Lung (tissue), 12 donors: ENCODE measurements around the gene C10orf105. TPM values are rescaled to one million over a fixed set of nuclear protein-coding genes. Genes with fewer than 3 reads are reported as not detected.

Experiments used
- ATAC-seq: fragments of 200-7000 bp; cut with Tn5 transposase; one replicate; pipeline ENCODE4 v1.9.1; 2020; ENCODE audit warnings: moderate number of reproducible peaks; ENCODE audit not compliant: insufficient read depth, low FRiP score
- DNase-seq, 3 donors: peaks; one replicate each; pipeline ENCODE4 v3.0.0-alpha.2; 2013 to 2017
- H3K27ac ChIP-seq, 2 donors: one replicate each; pipeline ENCODE4 v1.5.1; 2013; ENCODE audit warnings: mild to moderate bottlenecking in 2 of 2, moderate library complexity in 2 of 2, control low read depth in 1 of 2, inconsistent platforms in 1 of 2, low read depth in 1 of 2, low read length in 1 of 2
- H3K27me3 ChIP-seq, 3 donors: one replicate each; pipeline ENCODE4 v1.5.1; 2013; ENCODE audit warnings: low read length in 2 of 3; ENCODE audit not compliant: control insufficient read depth in 3 of 3, insufficient read depth in 3 of 3
- H3K36me3 ChIP-seq, 4 donors: one replicate each; pipeline ENCODE4 v1.5.1; 2013; ENCODE audit warnings: low read length in 4 of 4, mild to moderate bottlenecking in 1 of 4, moderate library complexity in 1 of 4; ENCODE audit not compliant: control insufficient read depth in 4 of 4, insufficient read depth in 4 of 4
- H3K4me1 ChIP-seq, 5 donors: one replicate each; pipeline ENCODE4 v1.5.1; 2013; ENCODE audit warnings: low read length in 5 of 5, mild to moderate bottlenecking in 2 of 5, moderate library complexity in 1 of 5; ENCODE audit not compliant: control insufficient read depth in 5 of 5, insufficient read depth in 5 of 5
- H3K4me3 ChIP-seq: one replicate; pipeline ENCODE4 v1.5.1; 2013; ENCODE audit warnings: mild to moderate bottlenecking, control low read depth, moderate library complexity
- H3K9ac ChIP-seq, 2 donors: one replicate each; pipeline ENCODE4 v1.5.1; 2013; ENCODE audit warnings: low read length in 2 of 2, control low read depth in 1 of 2; ENCODE audit not compliant: insufficient read depth in 1 of 2
- H3K9me3 ChIP-seq, 4 donors: one replicate each; pipeline ENCODE4 v1.5.1; 2013; ENCODE audit warnings: low read length in 3 of 4, mild to moderate bottlenecking in 1 of 4, moderate library complexity in 1 of 4; ENCODE audit not compliant: control insufficient read depth in 4 of 4, insufficient read depth in 3 of 4
- CTCF ChIP-seq: IDR thresholded peaks from 2 replicates; pipeline ENCODE4 v1.5.1; 2012; ENCODE audit warnings: mild to moderate bottlenecking; ENCODE audit errors: control extremely low read depth, extremely low read depth
- WGBS, 2 donors: extraction: QIAGEN DNeasy Blood & Tissue Kit; methylation state at CpG; one replicate each; pipeline ENCODE4 v1.1.7; 2013; 5-methylcytosine and 5-hydroxymethylcytosine counted together
- polyA plus RNA-seq, 2 donors: library from polyadenylated mRNA; stranded (reverse); fragments of 200-250 nt; gene quantifications; one replicate each; pipeline ENCODE4 v1.2.1, GENCODE V29; 2013
- total RNA-seq, 2 donors: library from RNA; depleted of rRNA in 1 of 2; stranded (reverse); fragments of >200 nt in 1 of 2; gene quantifications; one replicate each; pipeline ENCODE4 v1.2.1, GENCODE V29; 2014 to 2021
- donor health status: control.
- donor health status: control.
- donor health status: Bipolar disorder and iron deficiency.
- donor health status: healthy.
- donor health status: DM: yes; HTN: yes; CAD: no.

The C10orf105 gene
- total and polyA plus RNA-seq, 4 donors = 0.14 to 0.58 (median 0.27) TPM

DNA sequence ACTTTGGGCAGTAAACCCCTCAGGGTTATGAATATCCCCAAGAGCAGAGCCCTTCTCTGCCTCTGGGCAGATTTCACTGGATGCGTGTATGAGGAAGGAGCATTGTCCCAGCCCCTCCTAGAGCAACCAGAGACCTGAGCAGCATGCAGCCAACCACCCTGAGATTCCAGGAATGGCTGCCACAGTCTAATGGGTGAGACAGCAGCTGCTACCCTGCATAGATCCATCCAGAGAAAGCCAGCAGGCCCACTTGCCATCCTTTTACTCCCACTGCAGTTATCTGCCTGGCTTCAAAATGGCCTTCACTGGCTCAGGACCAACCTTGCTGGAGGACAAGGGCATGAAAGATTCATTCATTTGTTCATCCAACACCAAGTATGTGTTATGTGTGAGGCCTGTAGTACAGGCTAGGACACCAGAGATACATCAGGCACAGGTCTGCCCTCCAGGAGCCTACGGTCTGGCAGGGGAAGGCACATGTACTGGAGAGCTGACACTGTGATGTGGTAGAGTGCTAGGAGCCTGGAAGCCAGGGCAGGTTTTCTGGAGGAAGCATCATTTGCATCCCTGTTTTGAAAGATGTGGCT, 26.2 kb upstream of the C10orf105 start:
- ATAC-seq (no peak), DNase-seq (no peak)
- H3K9me3 ChIP-seq = peaks cover 0 to 5% (median 0%) of the 10 kb centered on the region in 4 donors
- TF ChIP-seq CTCF = no peak
- H3K36me3 ChIP-seq = peaks cover 0 to 11% (median 0%) of the 10 kb centered on the region in 4 donors
- no peak overlapping the region for H3K4me3 ChIP-seq
- no peak overlapping the region for H3K9ac ChIP-seq
- no peaks in the 10 kb centered on the region for H3K27me3 ChIP-seq
- WGBS, 2 donors = 74 to 88% methylated on average over 2 of the region's 2 CpGs
- H3K4me1 ChIP-seq = peaks cover 15 to 47% (median 17%) of the 10 kb centered on the region in 5 donors
- H3K27ac ChIP-seq = peak overlapping the region in 1 of 2 donors; percentile 90

GRCh38 chr10:71744897-71745663, 25.5 kb upstream of the C10orf105 start:
- WGBS, 2 donors = 87 to 92% methylated on average over 8 of the region's 8 CpGs
- ATAC-seq = no peak
- H3K27ac ChIP-seq = peak overlapping the region in 1 of 2 donors; percentile 37
- H3K9me3 ChIP-seq = peaks cover 0 to 5% (median 0%) of the 10 kb centered on the region in 4 donors
- no peak overlapping the region for H3K9ac ChIP-seq
- H3K27me3 ChIP-seq = no peaks in the 10 kb centered on the region
- peaks cover 0 to 5% (median 0%) of the 10 kb centered on the region in 4 donors for H3K36me3 ChIP-seq
- H3K4me1 ChIP-seq = peaks cover 15 to 47% (median 17%) of the 10 kb centered on the region in 5 donors
- TF ChIP-seq CTCF = no peak
- no peak overlapping the region for H3K4me3 ChIP-seq
- no peak for DNase-seq

DNA sequence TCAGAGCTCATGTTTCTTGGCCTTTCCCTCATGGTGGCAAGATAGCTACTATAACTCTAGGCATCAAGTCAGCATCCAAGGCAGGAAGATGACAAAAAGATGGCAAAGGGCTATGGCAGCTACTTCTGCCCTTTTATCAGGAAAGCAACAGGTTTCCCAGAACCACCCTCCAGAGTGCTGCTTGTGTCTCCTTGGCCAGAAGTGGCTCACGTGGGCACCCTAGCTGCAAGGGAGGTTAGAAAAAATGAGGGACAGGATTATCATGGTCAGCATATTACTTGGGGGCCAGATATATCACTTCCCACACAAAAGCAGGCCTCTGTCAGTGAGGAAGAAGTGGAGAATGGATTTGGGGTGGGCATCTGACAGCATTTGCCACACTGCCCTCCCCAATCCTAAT, 24.3 kb upstream of the C10orf105 start:
- ATAC-seq = no peak

More for the DNA sequence above, 24.3 kb upstream of the C10orf105 start:
- H3K27me3 ChIP-seq = no peaks in the 10 kb centered on the region
- H3K9ac ChIP-seq = no peak overlapping the region
- TF ChIP-seq CTCF = no peak
- peaks cover 12 to 39% (median 15%) of the 10 kb centered on the region in 5 donors for H3K4me1 ChIP-seq
- peaks cover 0 to 5% (median 0%) of the 10 kb centered on the region in 4 donors for H3K9me3 ChIP-seq
- H3K36me3 ChIP-seq = no peaks in the 10 kb centered on the region
- no peak for DNase-seq
- no peak overlapping the region for H3K4me3 ChIP-seq
- H3K27ac ChIP-seq = no peak overlapping the region
- WGBS, 2 donors = 84 to 89% methylated on average over 1 of the region's 1 CpG
